HK-2 (cell line): ENCODE results near the gene TKFC.

Experiments
- DNase-seq: peaks from one replicate; pipeline ENCODE4 v3.0.0-alpha.2; 2018; ENCODE audit not compliant: unreplicated experiment

The TKFC gene, protein sequence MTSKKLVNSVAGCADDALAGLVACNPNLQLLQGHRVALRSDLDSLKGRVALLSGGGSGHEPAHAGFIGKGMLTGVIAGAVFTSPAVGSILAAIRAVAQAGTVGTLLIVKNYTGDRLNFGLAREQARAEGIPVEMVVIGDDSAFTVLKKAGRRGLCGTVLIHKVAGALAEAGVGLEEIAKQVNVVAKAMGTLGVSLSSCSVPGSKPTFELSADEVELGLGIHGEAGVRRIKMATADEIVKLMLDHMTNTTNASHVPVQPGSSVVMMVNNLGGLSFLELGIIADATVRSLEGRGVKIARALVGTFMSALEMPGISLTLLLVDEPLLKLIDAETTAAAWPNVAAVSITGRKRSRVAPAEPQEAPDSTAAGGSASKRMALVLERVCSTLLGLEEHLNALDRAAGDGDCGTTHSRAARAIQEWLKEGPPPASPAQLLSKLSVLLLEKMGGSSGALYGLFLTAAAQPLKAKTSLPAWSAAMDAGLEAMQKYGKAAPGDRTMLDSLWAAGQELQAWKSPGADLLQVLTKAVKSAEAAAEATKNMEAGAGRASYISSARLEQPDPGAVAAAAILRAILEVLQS

DNA sequence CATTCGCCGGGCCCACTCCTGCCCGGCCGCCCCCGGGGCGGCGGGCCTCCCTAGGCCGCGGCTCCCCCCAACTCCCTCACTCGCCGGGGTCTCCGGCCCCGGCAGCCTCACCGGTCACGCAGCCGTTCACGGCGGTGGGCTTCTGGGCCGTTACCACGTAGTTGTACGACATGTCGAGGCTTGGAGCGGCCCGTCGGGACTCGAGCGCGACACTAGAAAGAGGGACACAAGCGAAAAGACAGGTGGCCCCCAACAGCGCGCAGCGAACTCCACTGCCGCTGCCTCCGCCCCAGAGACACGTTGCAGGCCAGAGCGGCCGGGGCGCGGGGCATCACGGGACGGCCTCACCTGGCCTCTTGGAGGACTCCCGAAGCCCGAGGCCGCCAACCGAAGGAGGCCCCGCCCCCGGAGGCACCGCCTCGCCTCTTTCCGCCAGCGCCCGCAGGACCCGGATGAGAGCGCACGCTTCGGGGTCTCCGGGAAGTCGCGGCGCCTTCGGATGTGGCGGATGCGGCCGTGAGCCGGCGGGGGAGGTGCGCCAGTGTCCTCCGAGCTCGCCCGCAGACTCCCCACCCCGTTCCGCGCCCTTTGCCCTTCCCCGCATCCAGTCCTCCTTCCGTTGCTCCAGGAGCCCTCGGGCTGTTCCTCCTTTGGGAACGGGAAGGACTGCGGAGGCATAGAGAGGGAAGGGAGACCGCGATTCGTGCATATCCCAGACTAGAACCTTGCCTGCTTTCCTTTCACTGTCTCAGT, at the start of gene TKFC, which contains the start of gene DDB1:
Gene TKFC (plus strand): TSS at position 432 of the 753 bp plus-strand sequence. CDS start 1,501 bp downstream, outside the sequence.
Gene DDB1 (minus strand): TSS at position 309 of the 753 bp plus-strand sequence. CDS start 137 bp downstream, at position 172.
- DNase-seq: peak; percentile 87

DNA sequence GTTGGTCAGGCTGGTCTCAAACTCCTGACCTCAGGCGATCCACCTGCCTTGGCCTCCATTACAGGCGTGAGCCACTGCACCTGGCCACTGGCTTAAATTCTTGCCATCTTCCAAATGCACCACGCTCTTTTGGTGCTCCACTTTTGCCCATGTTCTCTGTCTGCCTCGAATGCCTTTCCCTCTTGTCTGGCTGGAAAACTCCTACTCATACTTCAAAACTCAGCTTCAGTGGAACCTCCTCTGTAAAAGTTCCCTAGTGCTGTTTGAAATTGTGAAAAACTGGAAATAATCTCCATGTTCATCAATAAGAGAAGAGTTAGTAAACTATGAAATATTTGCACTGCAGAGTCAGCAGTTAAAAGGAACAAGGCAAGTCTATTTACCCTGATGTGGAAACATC, 49.4 kb upstream of the TKFC start:
- DNase-seq: no peak

DNA sequence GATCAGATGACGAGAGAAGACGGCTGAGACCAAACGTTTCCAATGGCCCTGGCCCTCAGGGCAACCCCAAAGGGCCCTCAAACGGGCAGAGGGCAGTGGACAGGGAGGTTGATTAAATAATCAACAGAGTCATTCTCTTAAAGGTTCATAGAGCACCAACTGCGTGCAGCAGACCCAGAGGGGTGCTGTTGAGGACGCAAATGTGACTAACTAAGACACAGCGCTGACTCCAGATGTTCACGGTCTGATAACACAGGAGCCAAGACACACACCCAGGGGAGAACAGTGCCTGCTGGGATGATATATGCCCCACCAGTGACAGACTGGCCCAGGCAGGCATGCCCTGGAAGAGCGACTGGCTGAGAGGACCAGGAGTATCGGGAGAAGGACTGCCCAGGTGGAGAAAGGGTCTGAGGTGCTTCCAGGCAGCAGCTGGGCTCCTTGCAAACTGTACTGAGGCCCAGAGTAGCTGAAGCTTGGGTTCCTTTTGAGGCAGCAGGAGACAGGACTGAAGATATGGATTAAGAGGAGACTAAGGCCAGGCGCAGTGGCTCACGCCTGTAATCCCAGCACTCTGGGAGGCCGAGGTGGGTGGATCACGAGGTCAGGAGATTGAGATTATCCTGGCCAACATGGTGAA, 45.6 kb upstream of the TKFC start:
- no peak for DNase-seq

DNA sequence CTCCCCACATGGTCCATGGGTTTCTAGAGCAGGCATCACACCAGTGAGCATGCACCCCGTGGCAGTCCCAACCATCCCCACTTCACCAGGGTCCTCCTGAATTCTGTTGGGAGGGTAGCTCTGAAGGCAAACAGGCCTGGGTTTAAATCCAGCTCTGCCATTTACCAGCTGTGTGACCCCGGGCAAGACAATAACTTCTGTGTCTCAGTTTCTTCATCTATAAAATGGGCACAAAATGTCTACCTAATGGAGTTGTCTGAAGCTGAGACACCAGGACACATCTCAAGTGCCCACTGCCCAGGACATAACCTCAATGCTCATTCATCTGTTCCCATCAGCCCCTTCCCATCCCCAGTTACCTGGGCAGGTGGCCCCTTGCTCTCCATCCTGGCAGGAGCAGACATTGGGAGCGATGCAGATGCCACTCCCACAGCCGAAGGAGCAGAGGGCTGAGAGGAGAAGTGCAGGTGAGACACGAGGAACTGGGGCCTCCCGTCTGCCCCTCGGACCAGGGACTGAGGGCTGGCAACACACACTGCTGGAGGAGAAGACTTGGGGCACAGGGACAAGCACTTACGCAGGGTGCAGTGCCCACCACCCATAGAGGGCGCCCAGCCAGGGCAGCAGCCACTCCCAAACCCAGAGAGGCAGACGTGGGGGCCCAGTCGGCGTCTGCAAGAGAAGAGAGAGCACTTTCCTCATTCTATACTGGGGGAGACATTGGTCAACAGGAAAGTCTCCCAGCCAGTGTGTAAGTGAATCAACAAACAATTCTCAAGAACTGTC, 41.9 kb upstream of the TKFC start:
- no peak for DNase-seq

DNA sequence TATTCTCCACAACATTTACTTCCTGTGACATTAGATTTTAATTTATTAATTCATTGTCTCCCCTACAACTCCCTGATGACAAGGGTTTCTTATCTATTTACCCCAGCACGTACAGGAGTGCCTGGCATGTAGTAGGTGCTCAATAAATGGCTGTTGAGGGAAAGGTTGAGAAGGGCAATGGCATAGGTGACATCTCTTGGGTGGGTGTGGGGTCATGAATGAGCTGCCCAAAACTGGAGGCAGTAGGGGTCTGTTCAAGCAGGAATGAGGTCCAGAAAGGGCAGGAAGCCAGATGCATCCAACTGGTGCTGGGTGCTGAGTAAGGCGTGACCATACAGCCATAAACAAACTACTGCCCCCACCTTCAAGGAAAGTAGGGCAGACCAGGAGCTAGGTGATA, 40.7 kb upstream of the TKFC start:
- DNase-seq: no peak

DNA sequence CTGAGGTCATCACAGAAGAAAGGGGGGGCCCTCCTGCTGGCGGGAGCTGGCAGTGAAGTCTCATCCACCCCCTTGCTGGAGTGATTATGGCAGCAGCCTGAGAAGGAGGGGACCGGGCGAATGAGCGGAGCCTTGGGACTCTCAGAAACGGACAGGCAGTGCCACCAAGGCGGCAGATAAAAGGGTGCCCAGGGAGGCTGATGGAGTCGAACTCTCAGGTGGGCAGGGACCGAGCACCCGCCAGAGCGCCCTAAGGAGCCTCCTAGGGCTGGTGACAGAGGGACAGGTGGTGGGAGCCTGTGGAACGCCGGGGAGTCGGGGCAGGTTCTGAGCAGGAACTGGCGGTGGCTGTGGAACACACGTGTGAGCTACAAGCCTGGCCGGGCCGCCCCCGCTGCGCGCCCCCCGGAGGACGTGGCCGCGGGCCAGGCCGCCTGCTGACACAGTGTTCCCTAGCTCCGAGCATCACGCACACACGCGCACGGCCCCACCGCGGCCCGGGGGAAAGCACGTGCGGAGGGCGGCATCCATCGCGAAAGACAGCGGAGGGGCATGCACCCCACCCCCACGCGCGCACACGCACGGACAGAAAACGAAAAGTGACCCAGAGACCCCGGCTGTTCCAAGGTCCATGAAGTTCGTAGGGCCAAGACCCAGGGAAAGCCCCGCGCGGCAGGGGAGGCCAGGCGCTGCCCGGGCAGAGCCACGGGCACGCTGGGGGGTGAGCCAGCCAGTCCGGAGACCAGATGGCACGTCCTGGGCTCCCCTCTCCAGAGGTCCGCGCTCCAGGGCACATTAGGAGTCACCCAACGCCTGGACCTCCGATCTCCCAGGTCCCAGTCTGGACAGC, 38.9 kb upstream of the TKFC start:
- DNase-seq: peak; percentile 16

DNA sequence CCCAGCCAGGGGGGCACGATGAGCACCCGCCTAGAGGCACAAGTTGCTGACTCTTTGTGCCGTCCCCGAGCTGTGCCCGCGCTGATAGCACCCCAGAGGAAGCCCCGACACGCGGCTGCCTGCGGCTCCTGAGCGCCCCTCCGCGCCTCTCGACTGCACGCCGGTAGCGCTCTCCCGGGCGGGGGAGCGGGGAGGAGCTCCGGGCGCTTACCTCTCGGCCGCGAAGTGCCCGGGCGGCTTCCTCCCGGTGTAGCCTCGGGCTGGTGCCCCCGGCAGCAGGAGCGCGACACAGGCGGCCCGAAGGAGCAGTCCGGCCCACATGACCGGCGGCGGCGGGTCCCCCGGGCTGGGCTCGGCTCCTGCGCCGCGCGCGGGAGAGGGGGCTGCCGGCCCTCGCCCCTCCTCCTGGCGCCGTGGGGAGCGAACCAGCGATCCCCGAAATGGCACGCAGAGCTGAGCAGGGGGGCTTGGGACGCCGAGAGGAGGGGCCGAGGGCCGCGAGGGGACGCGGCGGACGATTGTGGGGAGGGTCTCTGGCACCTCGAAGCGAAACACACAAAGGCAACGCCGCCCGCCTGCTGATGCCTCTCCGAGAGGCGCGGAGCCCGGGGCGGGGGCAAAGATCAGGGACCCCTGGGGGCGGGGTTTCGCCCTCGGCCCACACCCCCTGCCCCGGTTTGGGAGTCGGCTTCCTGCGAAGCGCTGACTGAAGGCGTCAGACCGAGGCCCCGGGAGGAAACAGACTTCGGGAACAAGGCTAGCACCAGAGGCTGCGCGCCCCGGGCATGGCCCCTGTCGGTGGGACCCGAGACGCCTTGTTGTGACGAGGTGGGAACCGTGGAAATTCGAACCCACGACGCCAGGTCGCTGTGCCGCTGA, 38.1 kb upstream of the TKFC start, which contains the start of gene VWCE:
Gene VWCE (minus strand): TSS at position 600 of the 879 bp plus-strand sequence. CDS start 279 bp downstream, at position 321.
- peak; percentile 36 for DNase-seq

DNA sequence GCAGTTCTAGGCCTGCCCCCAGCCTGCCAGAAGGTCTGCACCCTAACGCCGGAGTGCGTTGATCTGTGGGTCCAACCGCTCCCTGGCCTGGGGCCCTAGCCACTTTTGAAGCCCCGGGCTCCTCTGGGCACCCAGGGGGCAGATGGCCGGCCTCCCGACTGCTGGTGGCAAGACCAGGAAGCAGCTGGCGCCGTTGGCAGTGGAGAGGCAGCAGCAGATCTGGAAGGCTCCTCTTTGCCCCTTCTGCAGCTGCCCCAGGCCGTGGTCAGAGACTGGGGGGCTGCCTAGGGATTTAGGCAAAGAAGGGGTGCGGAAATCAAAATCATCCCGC, 37.5 kb upstream of the TKFC start:
- DNase-seq: no peak

DNA sequence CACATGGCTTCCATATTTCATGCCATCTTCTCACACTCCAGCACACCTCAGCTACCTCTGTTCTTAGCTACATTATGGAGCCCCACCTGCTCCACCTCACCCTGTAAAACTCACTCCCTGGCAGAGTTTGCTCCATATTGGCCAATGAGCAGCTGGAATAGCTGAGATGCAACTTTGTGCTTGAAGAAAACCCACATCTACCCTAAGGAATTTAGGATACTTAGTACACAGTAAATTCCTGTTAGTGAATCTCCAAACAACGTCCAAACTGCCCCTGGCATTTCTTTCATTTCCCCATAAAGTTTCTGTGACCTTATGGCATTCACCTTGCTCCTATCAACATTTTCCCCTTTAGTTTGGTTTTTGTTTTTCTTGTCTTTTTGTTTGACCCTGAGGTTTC, 35.7 kb upstream of the TKFC start:
- no peak for DNase-seq

DNA sequence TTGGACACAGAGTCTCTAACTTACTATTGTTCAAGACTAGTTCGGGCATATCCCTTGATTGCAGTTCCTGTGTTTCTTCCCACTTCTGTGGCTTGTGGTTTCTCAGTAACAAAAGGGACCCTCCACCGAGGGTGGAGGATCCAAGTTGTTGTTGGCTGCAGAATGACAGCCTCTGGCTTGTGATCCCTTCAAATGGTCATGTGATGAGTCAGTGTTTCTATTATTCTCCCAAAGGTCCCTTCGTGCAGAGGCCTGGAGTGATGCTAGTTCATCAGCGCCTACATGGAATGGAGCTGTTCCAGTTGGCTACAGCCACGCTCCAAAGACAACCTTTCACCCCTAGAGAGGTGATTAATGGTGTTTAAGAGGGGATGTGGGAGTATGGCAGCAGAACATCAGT, 35.3 kb upstream of the TKFC start:
- DNase-seq: peak; percentile 23

DNA sequence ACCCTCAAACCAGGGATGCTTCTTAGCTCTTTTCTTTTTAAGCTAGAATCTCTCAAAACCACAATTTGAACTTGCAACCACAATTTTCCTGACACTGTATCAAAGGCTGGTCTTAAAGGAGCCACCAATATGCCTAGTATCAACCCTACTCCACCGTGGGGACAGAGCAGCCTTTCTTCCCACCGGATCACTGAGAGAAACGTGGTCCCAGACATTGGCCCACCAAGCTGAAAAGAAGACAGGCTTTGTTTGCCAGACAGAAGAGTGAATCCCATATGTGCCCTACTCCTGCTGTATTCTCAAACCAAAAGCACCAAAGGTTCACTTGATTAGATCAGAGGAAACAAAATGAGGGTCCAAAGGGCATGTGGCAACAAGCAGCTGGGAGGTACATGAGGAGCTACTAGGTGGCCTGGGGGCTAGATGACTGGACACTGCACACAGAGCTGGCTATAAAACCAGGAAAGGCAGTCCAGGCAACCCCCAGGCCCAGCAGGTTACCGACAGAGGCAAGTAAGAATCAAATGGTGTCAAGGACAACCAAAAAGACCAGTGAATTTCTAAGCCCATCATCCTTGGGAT, 34.3 kb upstream of the TKFC start:
- DNase-seq: no peak

DNA sequence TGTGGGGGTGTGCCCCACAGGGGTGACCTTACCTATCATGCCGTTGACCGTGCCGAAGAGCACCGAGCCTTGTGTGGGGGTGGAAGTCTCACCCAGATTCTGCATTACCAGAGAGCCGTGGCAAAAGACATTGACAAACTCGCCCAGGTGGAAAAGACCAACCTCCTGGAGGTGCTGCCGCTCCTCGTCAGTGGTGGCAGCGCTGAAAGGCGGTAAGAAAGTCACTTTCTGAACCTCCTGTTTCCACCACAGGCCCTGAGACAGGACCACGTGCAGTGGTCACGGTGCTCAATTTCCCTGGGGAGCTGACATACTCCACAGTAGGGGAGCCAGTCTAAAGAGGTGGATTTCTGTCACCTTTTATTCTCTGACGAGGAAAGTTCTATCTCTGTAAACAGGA, 30.5 kb upstream of the TKFC start:
- no peak for DNase-seq

DNA sequence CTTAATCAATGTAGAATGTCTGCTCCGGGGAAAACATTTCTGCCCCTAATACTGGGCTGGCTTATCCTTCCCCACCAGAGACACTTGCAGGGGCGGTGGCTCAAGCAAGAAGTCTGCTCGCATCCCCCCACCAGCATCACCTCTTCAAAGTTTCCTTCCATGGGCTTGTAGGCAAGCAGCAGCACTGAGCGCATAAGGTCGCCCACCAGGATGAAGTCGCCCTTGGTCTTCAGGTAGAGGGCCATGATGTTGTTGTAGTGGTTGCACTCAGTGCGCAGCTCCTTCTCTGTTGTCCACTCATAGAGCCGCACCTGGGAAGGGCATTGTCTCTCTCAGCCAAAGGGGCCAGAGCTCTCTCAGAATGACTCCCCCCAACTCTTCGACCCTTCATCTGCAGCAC, 29.3 kb upstream of the TKFC start:
- no peak for DNase-seq

DNA sequence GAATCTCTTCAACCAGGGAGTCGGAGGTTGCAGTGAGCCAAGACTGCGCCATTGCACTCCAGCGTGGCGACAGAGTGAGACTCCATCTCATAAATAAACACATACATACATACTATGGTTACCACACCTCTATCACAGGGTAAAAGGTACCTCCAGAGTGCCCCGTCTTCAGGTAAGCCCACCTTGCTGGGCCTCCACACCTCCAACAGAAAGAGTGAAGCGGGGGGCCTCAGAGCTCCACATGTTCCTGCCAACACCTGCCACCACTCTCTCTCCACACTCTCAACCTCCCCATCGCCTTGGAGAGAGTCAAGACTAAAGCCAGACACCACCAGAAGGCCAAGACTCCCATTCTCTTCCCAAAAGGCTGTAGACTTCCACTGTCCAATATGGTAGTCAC, 27.6 kb upstream of the TKFC start:
- no peak for DNase-seq

DNA sequence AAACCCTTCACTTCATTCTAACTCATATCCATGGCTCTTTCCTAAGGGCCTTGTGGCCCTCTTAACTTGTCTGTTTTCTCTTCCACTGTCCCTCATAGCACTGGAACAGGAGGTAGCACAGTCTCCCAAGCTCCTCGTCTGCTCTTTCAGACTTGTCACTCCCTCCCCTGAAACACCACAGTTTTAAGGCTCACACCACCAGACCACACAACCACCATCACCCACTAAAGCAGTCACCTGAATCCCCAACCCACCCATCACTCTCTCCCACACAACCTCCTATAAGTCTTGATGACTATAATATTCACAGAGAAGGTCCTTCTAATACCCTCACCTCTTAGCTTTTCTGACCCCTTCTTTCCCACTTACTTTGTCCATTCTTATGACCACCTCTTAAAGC, 26.8 kb upstream of the TKFC start:
- DNase-seq: no peak

DNA sequence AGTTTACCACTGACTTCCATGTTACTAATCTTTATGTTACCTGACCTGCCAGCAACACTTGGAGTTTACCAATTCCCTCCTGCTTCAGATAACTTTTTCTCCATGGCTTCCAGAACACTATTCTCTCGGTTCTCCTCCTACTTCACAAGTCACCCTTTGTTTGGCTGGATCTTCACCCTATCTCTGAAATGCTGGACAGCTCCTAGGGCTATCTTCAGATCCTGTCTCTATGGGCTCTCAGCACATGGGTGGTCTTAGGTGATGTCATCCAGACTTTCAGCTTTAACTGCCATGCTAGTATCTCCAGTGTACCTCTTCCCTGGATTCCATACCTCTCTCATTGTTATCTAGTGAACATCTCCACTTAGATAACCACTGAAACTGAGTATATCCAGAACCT, 25.7 kb upstream of the TKFC start:
- DNase-seq: no peak

DNA sequence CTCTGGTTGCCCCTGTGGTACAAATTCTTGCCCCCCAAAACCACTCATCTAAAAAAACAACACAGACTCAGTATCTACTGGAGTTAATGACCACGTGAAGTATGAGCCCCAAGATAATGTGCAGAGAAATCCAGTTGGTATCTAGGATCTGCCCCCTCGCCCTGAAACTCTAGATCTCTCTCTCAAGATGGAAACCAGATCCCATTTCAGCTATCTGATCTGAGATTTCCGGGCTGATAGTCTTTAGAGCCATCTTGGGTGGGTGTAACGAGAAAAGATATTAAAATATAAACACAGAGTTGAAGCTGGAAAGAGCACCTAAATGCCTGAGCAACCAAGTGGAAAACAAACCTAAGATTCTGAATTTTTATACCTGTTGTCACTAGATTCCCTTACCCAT, 23.9 kb upstream of the TKFC start:
- DNase-seq: no peak

DNA sequence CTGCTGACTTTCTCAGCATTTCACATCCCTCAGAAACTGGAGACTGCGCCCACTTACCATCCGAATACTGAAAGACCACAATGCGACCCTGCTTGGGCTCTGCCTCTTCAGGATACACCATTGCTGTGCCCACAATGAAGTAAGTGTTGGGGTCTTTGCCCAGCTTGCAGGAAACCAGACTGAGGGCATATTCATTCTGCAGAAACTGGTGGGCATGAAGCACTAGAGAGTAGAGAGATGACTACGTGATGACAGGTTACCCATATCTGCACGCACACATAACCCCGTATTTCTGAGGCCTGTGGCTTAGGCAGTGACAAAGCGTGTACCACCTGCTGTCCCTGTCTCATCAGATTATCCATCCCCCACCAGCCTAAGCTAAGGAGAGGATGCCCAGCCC, 23.3 kb upstream of the TKFC start:
- no peak for DNase-seq

DNA sequence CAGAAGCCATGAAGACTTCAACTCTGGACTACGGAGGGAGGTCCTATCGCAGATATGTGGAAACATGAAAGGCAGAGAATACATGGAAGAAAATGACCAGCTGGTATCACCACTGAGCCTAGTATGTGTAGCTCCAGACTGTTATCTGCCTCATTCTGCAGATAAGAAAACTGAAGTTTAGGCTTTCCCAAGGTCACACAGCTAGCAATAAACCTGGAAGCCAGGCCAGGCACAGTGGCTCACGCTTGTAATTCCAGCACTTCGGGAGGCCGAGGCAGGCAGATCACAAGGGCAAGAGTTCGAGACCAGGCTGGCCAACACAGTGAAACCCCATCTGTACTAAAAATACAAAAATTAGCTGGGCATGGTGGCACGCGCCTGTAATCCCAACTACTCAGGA, 22.3 kb upstream of the TKFC start:
- DNase-seq: no peak
